Gastroesophageal sphincter (tissue), 4 donors: ENCODE measurements around the gene CDADC1. TPM values are rescaled to one million over a fixed set of nuclear protein-coding genes. Genes with fewer than 3 reads are reported as not detected.
"Not testable (repeated sequence)": the region's sequence is repeated elsewhere in the genome, so short reads cannot be mapped to it uniquely, and the experiment has no call there.

Experiments
- ATAC-seq: fragments of 150-250 bp; one replicate; pipeline ENCODE4 v1.9.1; 2016; ENCODE audit warnings: mild to moderate bottlenecking, moderate library complexity
- H3K27ac ChIP-seq, 4 donors: fragments of 200-600 bp; sonication (generic) in 3 of 4; 1 replicate in 3 of 4; 2 replicates in 1 of 4; pipeline ENCODE4 v1.5.1; 2016 to 2019
- H3K27me3 ChIP-seq: fragments of 200-600 bp; sonication (generic); one replicate; pipeline ENCODE4 v1.5.1; 2019
- H3K36me3 ChIP-seq, 2 donors: fragments of 200-600 bp; sonication (generic); one replicate each; pipeline ENCODE4 v1.5.1; 2019; ENCODE audit warnings: control low read depth in 1 of 2
- H3K4me1 ChIP-seq, 3 donors: fragments of 200-600 bp; sonication (generic); 1 replicate in 2 of 3; 2 replicates in 1 of 3; pipeline ENCODE4 v1.5.1; 2016 to 2019; ENCODE audit warnings: control low read depth in 2 of 3
- H3K4me3 ChIP-seq, 2 donors: fragments of 200-600 bp; sonication (generic); one replicate each; pipeline ENCODE4 v1.5.1; 2019; ENCODE audit warnings: mild to moderate bottlenecking in 1 of 2, moderate library complexity in 1 of 2
- H3K9me3 ChIP-seq, 3 donors: fragments of 200-600 bp; sonication (generic); one replicate each; pipeline ENCODE4 v1.5.1; 2017 to 2019; ENCODE audit warnings: control low read depth in 2 of 3
- CTCF ChIP-seq, 4 experiments: fragments of 200-600 bp in 2 of 4; fragments of 450-650 bp in 2 of 4; sonication (generic) in 1 of 4; IDR thresholded peaks; one replicate each; pipeline ENCODE4 v1.5.1; 2017 to 2019; ENCODE audit warnings: antibody characterized with exemption in 4 of 4, mild to moderate bottlenecking in 2 of 4, moderate library complexity in 2 of 4
- EP300 ChIP-seq: sonication (generic); formaldehyde crosslinking; IDR thresholded peaks from one replicate; pipeline ENCODE4 v1.6.1; 2017; ENCODE audit warnings: antibody characterized with exemption, mild to moderate bottlenecking
- POLR2A ChIP-seq, 2 donors: fragments of 450-650 bp; IDR thresholded peaks; one replicate each; pipeline ENCODE4 v1.6.1; 2017; ENCODE audit warnings: antibody characterized with exemption in 2 of 2, mild to moderate bottlenecking in 2 of 2, moderate library complexity in 1 of 2
- POLR2AphosphoS5 ChIP-seq: sonication (generic); formaldehyde crosslinking; IDR thresholded peaks from one replicate; pipeline ENCODE4 v1.6.1; 2017; ENCODE audit warnings: antibody characterized with exemption
- WGBS, 2 donors: methylation state at CpG; one replicate each; pipeline ENCODE4 v1.1.5; 2018; ENCODE audit warnings: low coverage in 1 of 2; 5-methylcytosine and 5-hydroxymethylcytosine counted together
- total RNA-seq, 4 donors: library from RNA; depleted of rRNA; stranded (reverse); fragments of >200 nt; gene quantifications; one replicate each; pipeline ENCODE4 v1.1.0, GENCODE V29; 2016

Gene CDADC1
- total RNA-seq, 4 donors from 2014 or later = 5.8 to 9.3 (median 6.7) TPM

- 60 to 82% methylated on average over 2 of the region's 2 CpGs for WGBS, 2 donors
- TF ChIP-seq POLR2A (IDR thresholded peaks at IDR 0.05) = no peak
- no peak for TF ChIP-seq POLR2AphosphoS5
- no peak for TF ChIP-seq EP300
- no peak for TF ChIP-seq CTCF (IDR thresholded peaks at IDR 0.05)
- no peak for ATAC-seq
- Histone ChIP-seq H3K36me3 (peaks cover 0 to 45% of the 10 kb centered on the region in 2 donors), H3K4me3 (no peak overlapping the region), H3K27ac (peak overlapping the region in 1 of 4 donors; percentile 64), H3K4me1 (peaks cover 0 to 20% (median 0%) of the 10 kb centered on the region in 3 donors), H3K9me3 (no peaks in the 10 kb centered on the region), H3K27me3 (no peaks in the 10 kb centered on the region)
Observed at GRCh38 chr13:49320975-49321374, 73.2 kb downstream of the CDADC1 start.

- TF ChIP-seq CTCF (IDR thresholded peaks at IDR 0.05) = no peak
- TF ChIP-seq EP300 = no peak
- no peak for TF ChIP-seq POLR2A (IDR thresholded peaks at IDR 0.05)
- no peak for TF ChIP-seq POLR2AphosphoS5
- 92 to 95% methylated on average over 2 of the region's 2 CpGs for WGBS, 2 donors
Observed at GRCh38 chr13:49322702-49323101, 75.0 kb downstream of the CDADC1 start.

GRCh38 chr13:49323344-49323743, 75.6 kb downstream of the CDADC1 start:
- no peak overlapping the region for H3K4me3 ChIP-seq
- no peaks in the 10 kb centered on the region for H3K27me3 ChIP-seq
- TF ChIP-seq CTCF (IDR thresholded peaks at IDR 0.05) (no peak), POLR2AphosphoS5 (no peak), EP300 (no peak), POLR2A (IDR thresholded peaks at IDR 0.05) (no peak)
- no peaks in the 10 kb centered on the region for H3K9me3 ChIP-seq
- H3K27ac ChIP-seq = no peak overlapping the region
- H3K4me1 ChIP-seq = peaks cover 0 to 26% (median 0%) of the 10 kb centered on the region in 3 donors
- 82 to 89% methylated on average over 2 to 5 of the region's 7 CpGs for WGBS, 2 donors
- no peak for ATAC-seq
- peaks cover 0 to 51% of the 10 kb centered on the region in 2 donors for H3K36me3 ChIP-seq

More at GRCh38 chr13:49322702-49323101, 75.0 kb downstream of the CDADC1 start:
- no peak for ATAC-seq
- Histone ChIP-seq H3K9me3 (no peaks in the 10 kb centered on the region), H3K4me1 (peaks cover 0 to 26% (median 0%) of the 10 kb centered on the region in 3 donors), H3K27me3 (no peaks in the 10 kb centered on the region), H3K36me3 (peaks cover 0 to 46% of the 10 kb centered on the region in 2 donors), H3K27ac (no peak overlapping the region), H3K4me3 (no peak overlapping the region)

DNA sequence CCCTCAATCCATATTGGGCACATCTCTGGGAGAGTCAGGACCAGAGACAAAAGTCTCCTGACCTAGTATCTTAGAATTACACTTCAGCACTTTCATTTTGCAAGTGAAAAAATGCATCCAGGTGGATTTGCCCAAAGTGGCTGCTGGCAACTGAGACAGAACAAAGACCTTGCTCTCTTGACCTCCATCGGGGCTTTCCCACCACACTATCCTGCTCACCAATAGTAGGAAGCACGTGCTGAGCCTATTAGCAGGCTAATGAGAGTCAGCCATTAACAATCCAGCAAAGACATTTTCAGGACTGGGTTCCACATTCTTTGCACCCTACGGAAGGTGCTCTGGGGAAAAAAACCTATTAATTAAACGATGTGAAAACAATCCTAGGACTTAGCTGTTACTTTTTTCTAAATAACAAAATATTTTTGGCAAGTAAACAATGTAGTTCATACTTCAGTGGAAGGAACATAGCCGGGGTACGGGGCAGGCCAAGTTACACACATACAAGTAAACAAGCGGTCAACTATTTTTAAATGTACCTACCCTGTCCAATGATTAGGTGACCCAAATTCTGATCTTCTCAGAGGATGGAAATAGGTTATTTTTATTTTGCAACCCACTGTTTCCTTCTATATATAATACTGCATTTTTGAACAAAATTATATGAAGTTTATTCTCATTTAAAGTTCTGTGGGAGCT, 78.6 kb downstream of the CDADC1 start:
- no peak for ATAC-seq
- H3K4me3 ChIP-seq = no peak overlapping the region
- TF ChIP-seq CTCF (IDR thresholded peaks at IDR 0.05) = no peak
- TF ChIP-seq EP300 = no peak
- TF ChIP-seq POLR2A (IDR thresholded peaks at IDR 0.05) = no peak
- no peak for TF ChIP-seq POLR2AphosphoS5
- no peaks in the 10 kb centered on the region for H3K9me3 ChIP-seq
- WGBS, 2 donors = 76 to 79% methylated on average over 6 to 7 of the region's 7 CpGs
- peaks cover 0 to 6% (median 0%) of the 10 kb centered on the region in 3 donors for H3K4me1 ChIP-seq
- H3K27ac ChIP-seq = peak overlapping the region in 1 of 4 donors; percentile 4
- no peaks in the 10 kb centered on the region for H3K27me3 ChIP-seq
- peaks cover 0 to 67% of the 10 kb centered on the region in 2 donors for H3K36me3 ChIP-seq

GRCh38 chr13:49327145-49327544, 79.4 kb downstream of the CDADC1 start:
- H3K4me3 ChIP-seq, H3K27ac ChIP-seq, H3K9me3 ChIP-seq, H3K4me1 ChIP-seq, ATAC-seq, H3K27me3 ChIP-seq: not testable (repeated sequence)
- H3K36me3 ChIP-seq = peaks cover 0 to 74% of the 10 kb centered on the region in 2 donors
- WGBS, 2 donors = 87 to 100% methylated on average over 2 to 3 of the region's 3 CpGs
